ENCODE results near the gene NELFB. TPM values are rescaled to one million over a fixed set of nuclear protein-coding genes. Genes with fewer than 3 reads are reported as not detected.
A peak's percentile ranks its signal among the peaks of the same experiment; 100 is the strongest.
"Not testable (repeated sequence)": the region's sequence is repeated elsewhere in the genome, so short reads cannot be mapped to it uniquely, and the experiment has no call there.

Gene NELFB
- total RNA-seq, 1 experiment from 2014 or later: 40.5 TPM

DNA sequence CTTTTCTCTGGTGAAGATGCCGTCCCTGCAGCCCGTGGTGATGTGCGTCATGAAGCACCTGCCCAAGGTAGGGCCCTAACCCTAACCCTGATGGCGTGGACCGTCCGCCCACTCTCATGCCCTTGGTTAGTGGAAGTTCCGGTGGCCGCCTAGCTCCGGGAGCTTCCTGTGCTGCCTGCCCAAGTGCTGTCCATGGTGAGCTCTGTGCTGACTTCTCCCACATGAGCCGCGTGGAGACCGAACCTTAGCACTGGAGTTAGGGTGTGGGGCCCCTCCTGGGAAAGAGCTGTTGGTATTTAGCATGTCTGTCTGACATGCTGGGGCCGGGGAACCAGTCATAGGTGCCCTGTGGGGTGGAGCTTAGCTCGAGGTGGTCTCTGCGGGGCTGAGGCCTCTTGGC is 1.2 kb downstream of the NELFB start:
- no peak for DNase-seq (ENCODE audit: unreplicated experiment)
- TF ChIP-seq, protein P1, sequence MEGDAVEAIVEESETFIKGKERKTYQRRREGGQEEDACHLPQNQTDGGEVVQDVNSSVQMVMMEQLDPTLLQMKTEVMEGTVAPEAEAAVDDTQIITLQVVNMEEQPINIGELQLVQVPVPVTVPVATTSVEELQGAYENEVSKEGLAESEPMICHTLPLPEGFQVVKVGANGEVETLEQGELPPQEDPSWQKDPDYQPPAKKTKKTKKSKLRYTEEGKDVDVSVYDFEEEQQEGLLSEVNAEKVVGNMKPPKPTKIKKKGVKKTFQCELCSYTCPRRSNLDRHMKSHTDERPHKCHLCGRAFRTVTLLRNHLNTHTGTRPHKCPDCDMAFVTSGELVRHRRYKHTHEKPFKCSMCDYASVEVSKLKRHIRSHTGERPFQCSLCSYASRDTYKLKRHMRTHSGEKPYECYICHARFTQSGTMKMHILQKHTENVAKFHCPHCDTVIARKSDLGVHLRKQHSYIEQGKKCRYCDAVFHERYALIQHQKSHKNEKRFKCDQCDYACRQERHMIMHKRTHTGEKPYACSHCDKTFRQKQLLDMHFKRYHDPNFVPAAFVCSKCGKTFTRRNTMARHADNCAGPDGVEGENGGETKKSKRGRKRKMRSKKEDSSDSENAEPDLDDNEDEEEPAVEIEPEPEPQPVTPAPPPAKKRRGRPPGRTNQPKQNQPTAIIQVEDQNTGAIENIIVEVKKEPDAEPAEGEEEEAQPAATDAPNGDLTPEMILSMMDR (IDR thresholded peaks at IDR 0.05; ENCODE audit: unreplicated experiment): no peak
- BruUV-seq (replicated peaks): no TSS peak
- peaks cover 49% of the 10 kb centered on the region for H3K36me3 Mint-ChIP-seq (ENCODE audit: insufficient read depth, unreplicated experiment)
- CTCF ChIA-PET: interaction anchor here (0.6 to 1.3 kb wide), 8 partner anchors 9 to 562 kb away, joined by 3 to 13 read pairs (median 4); no protein-coding TSS in a partner anchor
- no peaks in the 10 kb centered on the region for H3K27me3 Mint-ChIP-seq (ENCODE audit: insufficient read depth, unreplicated experiment)
- intact Hi-C loops (cut with micrococcal nuclease): no loop called here
- POLR2A ChIA-PET: interaction anchor here (1.5 to 5.6 kb wide), 3 partner anchors 13 to 56 kb away, joined by 4 to 118 read pairs (median 6); partner anchors contain the start of genes TPRN and TUBB4B
- no peak overlapping the region for H3K27ac Mint-ChIP-seq (ENCODE audit: low read depth, unreplicated experiment)
- H3K9me3 Mint-ChIP-seq (ENCODE audit: unreplicated experiment): no peaks in the 10 kb centered on the region
- H3K4me1 Mint-ChIP-seq (ENCODE audit: insufficient read depth, unreplicated experiment): no peaks in the 10 kb centered on the region
- peak overlapping the region; percentile 82 for H3K4me3 Mint-ChIP-seq (ENCODE audit: unreplicated experiment)

DNA sequence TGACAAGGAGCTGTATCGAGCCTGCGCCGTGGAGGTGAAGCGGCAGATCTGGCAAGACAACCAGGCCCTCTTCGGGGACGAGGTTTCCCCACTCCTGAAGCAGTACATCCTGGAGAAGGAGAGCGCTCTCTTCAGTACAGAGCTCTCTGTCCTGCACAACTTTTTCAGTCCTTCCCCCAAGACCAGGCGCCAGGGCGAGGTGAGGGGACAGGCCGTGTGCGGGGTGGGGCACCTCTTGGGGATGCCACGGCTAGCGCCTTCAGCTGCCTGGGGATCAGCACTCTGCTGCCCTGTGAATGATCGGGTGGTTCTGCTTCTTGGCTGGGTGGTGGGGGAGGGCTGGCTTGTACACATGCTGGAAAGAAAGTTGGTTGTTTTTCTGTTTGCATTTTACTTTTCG is 1.7 kb downstream of the NELFB start:
- no TSS peak for BruUV-seq (replicated peaks)
- intact Hi-C loops (cut with micrococcal nuclease): no loop called here
- TF ChIP-seq, protein P1 (IDR thresholded peaks at IDR 0.05; ENCODE audit: unreplicated experiment): no peak
- POLR2A ChIA-PET: interaction anchor here (1.8 to 5.6 kb wide), 2 partner anchors 13 to 33 kb away, joined by 6 to 118 read pairs; partner anchors contain the start of gene TUBB4B
- Mint-ChIP-seq H3K4me3 (ENCODE audit: unreplicated experiment) (peak overlapping the region; percentile 82), H3K27me3 (ENCODE audit: insufficient read depth, unreplicated experiment) (no peaks in the 10 kb centered on the region), H3K9me3 (ENCODE audit: unreplicated experiment) (no peaks in the 10 kb centered on the region), H3K4me1 (ENCODE audit: insufficient read depth, unreplicated experiment) (peaks cover 4% of the 10 kb centered on the region), H3K27ac (ENCODE audit: low read depth, unreplicated experiment) (no peak overlapping the region), H3K36me3 (ENCODE audit: insufficient read depth, unreplicated experiment) (peaks cover 54% of the 10 kb centered on the region)
- CTCF ChIA-PET: interaction anchor here (0.6 to 1.3 kb wide), 7 partner anchors 10 to 562 kb away, joined by 3 to 13 read pairs (median 5); no protein-coding TSS in a partner anchor
- no peak for DNase-seq (ENCODE audit: unreplicated experiment)

DNA sequence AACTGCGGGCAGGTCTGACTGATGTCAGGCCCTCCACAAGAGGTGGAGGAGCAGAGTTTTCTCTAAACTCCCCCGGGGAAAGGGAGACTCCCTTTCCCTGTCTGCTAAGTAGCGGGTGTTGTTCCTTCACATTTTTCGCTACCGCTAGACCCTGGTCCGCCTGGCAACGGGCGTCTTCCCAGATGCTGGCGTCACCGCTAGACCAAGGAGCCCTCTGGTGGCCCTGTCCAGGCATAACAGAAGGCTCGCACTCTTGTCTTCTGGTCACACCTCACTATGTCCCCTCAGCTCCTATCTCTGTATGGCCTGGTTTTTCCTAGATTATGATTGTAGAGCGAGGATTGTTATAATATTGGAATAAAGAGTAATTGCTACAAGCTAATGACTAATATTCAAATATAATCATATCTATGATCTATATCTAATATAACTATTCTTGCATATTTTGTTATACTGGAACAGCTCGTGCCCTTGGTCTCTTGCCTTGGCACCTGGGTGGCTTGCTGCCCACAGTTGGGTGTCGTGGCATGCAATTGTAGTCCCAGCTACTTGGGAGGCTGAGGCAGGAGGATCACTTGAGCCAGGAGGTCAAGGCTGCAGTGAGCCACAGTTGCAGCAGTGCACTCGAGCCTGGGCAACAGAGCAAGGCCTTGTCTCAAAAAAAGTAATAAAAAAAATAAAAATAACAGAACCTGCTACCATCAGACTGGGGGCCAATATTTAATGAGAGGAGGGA is 7.2 kb downstream of the NELFB start:
- intact Hi-C loops (cut with micrococcal nuclease); H3K4me3 Mint-ChIP-seq (ENCODE audit: unreplicated experiment); H3K9me3 Mint-ChIP-seq (ENCODE audit: unreplicated experiment); H3K4me1 Mint-ChIP-seq (ENCODE audit: insufficient read depth, unreplicated experiment); H3K27ac Mint-ChIP-seq (ENCODE audit: low read depth, unreplicated experiment); H3K27me3 Mint-ChIP-seq (ENCODE audit: insufficient read depth, unreplicated experiment); BruUV-seq (replicated peaks): not testable (repeated sequence)
- DNase-seq (ENCODE audit: unreplicated experiment): peak; percentile 36
- peaks cover 60% of the 10 kb centered on the region for H3K36me3 Mint-ChIP-seq (ENCODE audit: insufficient read depth, unreplicated experiment)
- CTCF ChIA-PET: interaction anchor here (0.6 to 1.1 kb wide), 3 partner anchors 12 to 47 kb away, joined by 3 to 4 read pairs (median 3); no protein-coding TSS in a partner anchor
- TF ChIP-seq, protein P1 (IDR thresholded peaks at IDR 0.05; ENCODE audit: unreplicated experiment): peak; percentile 31
- POLR2A ChIA-PET: interaction anchor here (0.6 to 1.9 kb wide), 2 partner anchors 22 to 45 kb away, joined by 3 to 9 read pairs; partner anchors contain the start of gene TUBB4B

DNA sequence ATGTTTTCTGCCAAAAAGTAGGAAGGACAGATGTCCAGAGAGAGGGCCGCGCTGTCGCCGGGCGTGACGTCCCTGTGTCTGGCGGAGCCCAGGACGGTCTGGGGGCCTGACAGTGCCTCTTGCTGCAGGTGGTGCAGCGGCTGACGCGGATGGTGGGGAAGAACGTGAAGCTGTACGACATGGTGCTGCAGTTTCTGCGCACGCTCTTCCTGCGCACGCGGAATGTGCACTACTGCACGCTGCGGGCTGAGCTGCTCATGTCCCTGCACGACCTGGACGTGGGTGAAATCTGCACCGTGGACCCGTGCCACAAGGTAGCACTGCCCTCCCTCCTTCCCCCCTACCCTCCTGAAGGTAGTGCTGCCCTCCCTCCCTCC is 7.8 kb downstream of the NELFB start:
- Mint-ChIP-seq H3K9me3 (ENCODE audit: unreplicated experiment) (no peaks in the 10 kb centered on the region), H3K36me3 (ENCODE audit: insufficient read depth, unreplicated experiment) (peaks cover 55% of the 10 kb centered on the region), H3K27ac (ENCODE audit: low read depth, unreplicated experiment) (no peak overlapping the region), H3K4me1 (ENCODE audit: insufficient read depth, unreplicated experiment) (peaks cover 5% of the 10 kb centered on the region), H3K4me3 (ENCODE audit: unreplicated experiment) (no peak overlapping the region), H3K27me3 (ENCODE audit: insufficient read depth, unreplicated experiment) (no peaks in the 10 kb centered on the region)
- DNase-seq (ENCODE audit: unreplicated experiment): no peak
- BruUV-seq (replicated peaks): no TSS peak
- intact Hi-C loops (cut with micrococcal nuclease): no loop called here
- TF ChIP-seq, protein P1 (IDR thresholded peaks at IDR 0.05; ENCODE audit: unreplicated experiment): no peak
- CTCF ChIA-PET: interaction anchor here (0.6 to 1.1 kb wide), 2 partner anchors 12 to 91 kb away, joined by 3 read pairs; no protein-coding TSS in a partner anchor
- POLR2A ChIA-PET: interaction anchor here (0.5 kb wide), 1 partner anchor 9 kb away, joined by 3 read pairs; no protein-coding TSS in a partner anchor
